GM12865 (cell line): ENCODE results near the gene SORL1.

Experiments
- DNase-seq: peaks from one replicate; pipeline ENCODE4 v3.0.0; 2010; ENCODE audit warnings: low read depth
- H3K4me3 ChIP-seq: 2 replicates; pipeline ENCODE4 v1.5.1; 2011; ENCODE audit warnings: mild to moderate bottlenecking, low read depth, low read length, control low read depth
- TF ChIP-seq, protein P1 (sequence below): IDR thresholded peaks from 2 replicates; pipeline ENCODE4 v1.5.1; 2011; ENCODE audit warnings: low read length, control low read depth, low read depth, inconsistent platforms; ENCODE audit not compliant: insufficient read depth; ENCODE audit errors: missing control alignments

SORL1 gene

GRCh38 chr11:121590772-121591404 lies 138.8 kb downstream of the SORL1 start:
- DNase-seq = peak; percentile 55
- H3K4me3 ChIP-seq = peak overlapping the region; percentile 42
- TF ChIP-seq, protein P1, sequence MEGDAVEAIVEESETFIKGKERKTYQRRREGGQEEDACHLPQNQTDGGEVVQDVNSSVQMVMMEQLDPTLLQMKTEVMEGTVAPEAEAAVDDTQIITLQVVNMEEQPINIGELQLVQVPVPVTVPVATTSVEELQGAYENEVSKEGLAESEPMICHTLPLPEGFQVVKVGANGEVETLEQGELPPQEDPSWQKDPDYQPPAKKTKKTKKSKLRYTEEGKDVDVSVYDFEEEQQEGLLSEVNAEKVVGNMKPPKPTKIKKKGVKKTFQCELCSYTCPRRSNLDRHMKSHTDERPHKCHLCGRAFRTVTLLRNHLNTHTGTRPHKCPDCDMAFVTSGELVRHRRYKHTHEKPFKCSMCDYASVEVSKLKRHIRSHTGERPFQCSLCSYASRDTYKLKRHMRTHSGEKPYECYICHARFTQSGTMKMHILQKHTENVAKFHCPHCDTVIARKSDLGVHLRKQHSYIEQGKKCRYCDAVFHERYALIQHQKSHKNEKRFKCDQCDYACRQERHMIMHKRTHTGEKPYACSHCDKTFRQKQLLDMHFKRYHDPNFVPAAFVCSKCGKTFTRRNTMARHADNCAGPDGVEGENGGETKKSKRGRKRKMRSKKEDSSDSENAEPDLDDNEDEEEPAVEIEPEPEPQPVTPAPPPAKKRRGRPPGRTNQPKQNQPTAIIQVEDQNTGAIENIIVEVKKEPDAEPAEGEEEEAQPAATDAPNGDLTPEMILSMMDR = no peak

DNA sequence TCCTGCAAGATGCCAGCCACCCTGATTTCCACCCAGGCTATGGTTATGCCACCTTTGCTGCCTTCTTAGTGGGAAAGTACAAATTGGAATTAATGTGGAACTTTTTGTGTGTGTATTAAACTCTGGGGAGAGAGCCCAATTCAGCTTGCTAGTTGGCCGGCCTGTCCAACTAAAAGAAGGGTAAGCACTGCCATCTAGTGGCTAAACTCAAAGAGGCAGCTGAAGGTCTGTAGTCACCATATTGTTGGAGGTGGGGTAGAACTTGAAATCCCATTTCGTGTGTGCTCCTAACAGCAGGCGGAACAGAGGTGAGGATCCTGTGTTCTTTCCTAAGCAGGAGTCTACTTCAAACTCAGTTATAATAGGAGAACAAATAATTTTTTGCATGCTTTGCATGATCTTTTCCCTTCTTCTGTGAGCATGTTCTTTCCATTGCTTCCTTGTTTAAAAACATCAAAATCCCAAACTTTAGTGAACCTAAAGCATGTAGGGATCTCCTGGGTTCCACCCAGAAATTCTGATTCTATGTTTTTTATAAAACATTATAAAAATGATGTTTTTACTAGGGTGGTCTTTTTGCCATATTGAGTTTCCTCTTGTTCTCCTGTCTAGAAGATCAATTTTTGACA lies 139.4 kb downstream of the SORL1 start:
- H3K4me3 ChIP-seq = peak overlapping the region; percentile 42
- TF ChIP-seq, protein P1 = peak; percentile 77
- DNase-seq = peak; percentile 91

DNA sequence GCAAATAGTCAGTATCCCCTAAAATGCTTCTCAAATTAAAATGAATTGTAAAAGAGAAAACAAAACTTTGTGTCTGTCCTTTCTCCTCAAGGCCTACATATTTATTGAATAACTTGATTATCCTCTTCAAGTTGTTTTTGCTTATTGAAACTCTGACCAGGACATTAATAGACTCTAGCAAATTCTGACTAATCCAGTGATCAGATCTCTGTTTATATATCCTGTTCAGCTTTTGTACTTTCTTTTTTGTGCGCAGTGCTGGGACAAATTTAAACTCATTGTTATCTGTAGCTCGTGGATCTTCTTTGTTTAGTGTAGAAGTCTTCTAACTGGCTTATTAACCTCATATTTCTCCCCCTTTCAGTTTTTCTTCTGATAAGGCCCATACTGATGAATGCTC lies 140.6 kb downstream of the SORL1 start:
- DNase-seq = peak; percentile 66
- TF ChIP-seq, protein P1 = no peak
- peak overlapping the region; percentile 40 for H3K4me3 ChIP-seq

- TF ChIP-seq, protein P1 = no peak
Observed at GRCh38 chr11:121595717-121596161, 143.6 kb downstream of the SORL1 start.

GRCh38 chr11:121596195-121597155 lies 144.4 kb downstream of the SORL1 start:
- DNase-seq = no peak
- TF ChIP-seq, protein P1 = no peak
- H3K4me3 ChIP-seq = no peak overlapping the region

More at GRCh38 chr11:121595717-121596161, 143.6 kb downstream of the SORL1 start:
- H3K4me3 ChIP-seq = no peak overlapping the region
- DNase-seq = no peak

GRCh38 chr11:121603316-121603715 lies 151.2 kb downstream of the SORL1 start:
- no peak overlapping the region for H3K4me3 ChIP-seq
- TF ChIP-seq, protein P1 = no peak
- no peak for DNase-seq
